HepG2 (cell line): ENCODE measurements around the gene NFAT5. TPM values are rescaled to one million over a fixed set of nuclear protein-coding genes. Genes with fewer than 3 reads are reported as not detected.

Experiments used
- ATF1 ChIP-seq: IDR thresholded peaks from 2 replicates; pipeline ENCODE4 v1.6.1; 2016; ENCODE audit warnings: mild to moderate bottlenecking, control low read depth
- HDAC1 ChIP-seq: sonication (generic); formaldehyde crosslinking; IDR thresholded peaks from 2 replicates; pipeline ENCODE4 v1.5.1; 2020; ENCODE audit warnings: mild to moderate bottlenecking, missing genetic modification reagents
- MLLT10 ChIP-seq: sonication (generic); formaldehyde crosslinking; IDR thresholded peaks from 2 replicates; pipeline ENCODE4 v1.4.0; 2020; ENCODE audit warnings: missing genetic modification reagents
- MYC ChIP-seq: sonication (generic); formaldehyde crosslinking; IDR thresholded peaks from 2 replicates; pipeline ENCODE4 v1.9.0; 2021; ENCODE audit warnings: missing genetic modification reagents, borderline replicate concordance
- NONO ChIP-seq, 2 experiments: fragments of 450-650 bp in 1 of 2; sonication (generic) in 1 of 2; formaldehyde crosslinking in 1 of 2; IDR thresholded peaks in 1 of 2; conservative IDR thresholded peaks in 1 of 2; 2 replicates each; pipeline versions ENCODE4 v1.6.1 to v1.8.0; 2017 to 2022; ENCODE audit warnings: mild to moderate bottlenecking in 1 of 2, missing genetic modification reagents in 1 of 2, moderate library complexity in 1 of 2
- SALL1 ChIP-seq: sonication (generic); formaldehyde crosslinking; IDR thresholded peaks from 2 replicates; pipeline ENCODE4 v1.8.0; 2022; ENCODE audit warnings: mild to moderate bottlenecking, missing genetic modification reagents
- SUZ12 ChIP-seq: fragments of 150-350 bp; IDR thresholded peaks from 2 replicates; pipeline ENCODE4 v1.6.1; 2014; ENCODE audit warnings: low read depth, low read length
- ZFAT ChIP-seq: sonication (generic); formaldehyde crosslinking; conservative IDR thresholded peaks from 2 replicates; pipeline ENCODE4 v1.8.1; 2023; ENCODE audit warnings: missing genetic modification reagents, inconsistent platforms
- ZFP36L1 ChIP-seq: sonication (generic); formaldehyde crosslinking; IDR thresholded peaks from 2 replicates; pipeline ENCODE4 v1.8.0; 2022; ENCODE audit warnings: mild to moderate bottlenecking, missing genetic modification reagents, moderate library complexity
- ZKSCAN8 ChIP-seq: IDR thresholded peaks from 2 replicates; pipeline ENCODE4 v1.6.1; 2016; ENCODE audit warnings: borderline replicate concordance, missing genetic modification reagents, missing compliant biosample characterization
- ZNF451 ChIP-seq: sonication (generic); formaldehyde crosslinking; IDR thresholded peaks from 2 replicates; pipeline ENCODE4 v1.5.0; 2020; ENCODE audit warnings: mild to moderate bottlenecking, missing genetic modification reagents
- ZNF564 ChIP-seq: sonication (generic); formaldehyde crosslinking; IDR thresholded peaks from 2 replicates; pipeline ENCODE4 v1.8.1; 2023; ENCODE audit warnings: mild to moderate bottlenecking, missing genetic modification reagents
- ZNF672 ChIP-seq: sonication (generic); formaldehyde crosslinking; IDR thresholded peaks from 2 replicates; pipeline ENCODE4 v1.8.1; 2022; ENCODE audit warnings: missing genetic modification reagents
- ZNF773 ChIP-seq: sonication (generic); formaldehyde crosslinking; IDR thresholded peaks from 2 replicates; pipeline ENCODE4 v1.4.0; 2020; ENCODE audit warnings: missing genetic modification reagents, borderline replicate concordance
- ZNF83 ChIP-seq: sonication (generic); formaldehyde crosslinking; IDR thresholded peaks from 2 replicates; pipeline ENCODE4 v1.4.0; 2020; ENCODE audit warnings: missing genetic modification reagents, mild to moderate bottlenecking, borderline replicate concordance
- polyA plus RNA-seq, 8 experiments: library from polyadenylated mRNA; depleted of rRNA in 3 of 8; stranded (reverse) in 7 of 8; unstranded in 1 of 8; fragments of >200 nt; fragmentation: Illumina TruSeq in 4 of 8; extraction: Trizol in 4 of 8; gene quantifications; 2 replicates each; pipeline versions ENCODE4 v1.2.1 to v1.2.3, GENCODE V29; 2011 to 2016; ENCODE audit warnings: low read depth in 4 of 8, missing spikeins in 1 of 8, mixed read lengths in 1 of 8; ENCODE audit not compliant: insufficient read depth in 1 of 8
- total RNA-seq, 5 experiments: library from RNA; depleted of rRNA; stranded (reverse); fragments of >200 nt; fragmentation: Illumina TruSeq; extraction: Trizol; gene quantifications; 2 replicates each; pipeline ENCODE4 v1.2.3, GENCODE V29; 2016; ENCODE audit warnings: low read depth in 1 of 5
- TF ChIP-seq, protein P1 (sequence below): sonication (generic); formaldehyde crosslinking; conservative IDR thresholded peaks from 2 replicates; pipeline ENCODE4 v1.8.1; 2023; ENCODE audit warnings: missing genetic modification reagents
- TF ChIP-seq, protein P2 (sequence below): sonication (generic); formaldehyde crosslinking; IDR thresholded peaks from 2 replicates; pipeline ENCODE4 v1.5.0; 2020; ENCODE audit warnings: missing genetic modification reagents
- TF ChIP-seq, protein P3 (sequence below): sonication (generic); formaldehyde crosslinking; IDR thresholded peaks from 2 replicates; pipeline ENCODE4 v1.4.0; 2020; ENCODE audit warnings: mild to moderate bottlenecking, missing genetic modification reagents, borderline replicate concordance
- TF ChIP-seq, protein P4 (sequence below): sonication (generic); formaldehyde crosslinking; IDR thresholded peaks from 2 replicates; pipeline ENCODE4 v1.5.1; 2020; ENCODE audit warnings: missing genetic modification reagents, mild to moderate bottlenecking, borderline replicate concordance
- TF ChIP-seq, protein P5 (sequence below): sonication (generic); formaldehyde crosslinking; IDR thresholded peaks from 2 replicates; pipeline ENCODE4 v1.4.0; 2020; ENCODE audit warnings: mild to moderate bottlenecking, missing genetic modification reagents

Gene NFAT5
- total and polyA plus RNA-seq, 2 of the 13 experiments (the other 11 are each of a cell fraction or from before 2014, with no cell fraction given), result 20.5 to 54.3 TPM

DNA sequence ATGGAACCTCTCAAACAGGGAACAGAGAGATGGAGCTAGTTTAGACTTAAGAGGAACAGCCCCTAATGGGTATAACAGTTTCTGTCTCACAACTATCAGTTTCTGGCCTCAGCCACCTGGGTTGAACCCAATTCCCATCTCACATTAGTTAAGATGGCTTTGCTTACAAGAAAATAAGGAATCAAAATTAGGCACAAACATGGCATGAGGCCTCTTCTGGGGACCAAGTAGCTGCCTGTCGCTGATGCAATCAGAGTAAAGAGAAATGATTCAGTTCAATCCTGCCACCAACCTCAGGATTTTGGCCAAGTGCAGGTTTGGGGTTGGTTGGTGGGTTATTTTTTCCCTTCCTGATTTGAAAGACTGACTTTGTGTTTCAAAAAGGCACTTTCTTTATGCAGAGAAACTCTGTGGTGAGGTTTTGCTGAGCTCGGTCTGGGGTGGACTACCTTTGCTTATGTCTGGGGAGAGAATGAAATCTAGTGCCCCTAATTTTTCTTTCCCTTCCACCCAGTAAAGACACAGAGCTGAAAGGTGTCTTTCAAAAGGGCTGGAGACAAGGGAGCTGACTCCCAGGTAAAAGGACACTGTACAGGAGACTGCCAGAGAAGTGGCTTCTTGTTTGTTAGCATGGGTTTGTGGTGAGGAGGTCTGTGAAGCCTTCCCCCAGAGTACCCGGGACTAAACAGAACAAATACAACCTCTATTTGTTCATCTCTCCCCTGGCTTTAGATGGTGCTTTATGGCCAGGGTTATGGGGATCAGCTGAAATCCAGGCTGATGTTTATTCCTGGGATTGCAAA lies 44.8 kb upstream of the NFAT5 start (continued):
- TF ChIP-seq, protein P1, sequence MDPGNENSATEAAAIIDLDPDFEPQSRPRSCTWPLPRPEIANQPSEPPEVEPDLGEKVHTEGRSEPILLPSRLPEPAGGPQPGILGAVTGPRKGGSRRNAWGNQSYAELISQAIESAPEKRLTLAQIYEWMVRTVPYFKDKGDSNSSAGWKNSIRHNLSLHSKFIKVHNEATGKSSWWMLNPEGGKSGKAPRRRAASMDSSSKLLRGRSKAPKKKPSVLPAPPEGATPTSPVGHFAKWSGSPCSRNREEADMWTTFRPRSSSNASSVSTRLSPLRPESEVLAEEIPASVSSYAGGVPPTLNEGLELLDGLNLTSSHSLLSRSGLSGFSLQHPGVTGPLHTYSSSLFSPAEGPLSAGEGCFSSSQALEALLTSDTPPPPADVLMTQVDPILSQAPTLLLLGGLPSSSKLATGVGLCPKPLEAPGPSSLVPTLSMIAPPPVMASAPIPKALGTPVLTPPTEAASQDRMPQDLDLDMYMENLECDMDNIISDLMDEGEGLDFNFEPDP (CRISPR knock-in tag), result no peak
- no peak for TF ChIP-seq ZFAT (CRISPR knock-in tag)
- TF ChIP-seq ZNF83 (CRISPR knock-in tag), result no peak
- TF ChIP-seq ATF1 (CRISPR knock-in tag), result no peak
- TF ChIP-seq HDAC1 (CRISPR knock-in tag), result no peak
- no peak for TF ChIP-seq MLLT10 (CRISPR knock-in tag)
- TF ChIP-seq ZNF773, result no peak
- no peak for TF ChIP-seq ZFP36L1 (CRISPR knock-in tag)
- TF ChIP-seq, protein P2, sequence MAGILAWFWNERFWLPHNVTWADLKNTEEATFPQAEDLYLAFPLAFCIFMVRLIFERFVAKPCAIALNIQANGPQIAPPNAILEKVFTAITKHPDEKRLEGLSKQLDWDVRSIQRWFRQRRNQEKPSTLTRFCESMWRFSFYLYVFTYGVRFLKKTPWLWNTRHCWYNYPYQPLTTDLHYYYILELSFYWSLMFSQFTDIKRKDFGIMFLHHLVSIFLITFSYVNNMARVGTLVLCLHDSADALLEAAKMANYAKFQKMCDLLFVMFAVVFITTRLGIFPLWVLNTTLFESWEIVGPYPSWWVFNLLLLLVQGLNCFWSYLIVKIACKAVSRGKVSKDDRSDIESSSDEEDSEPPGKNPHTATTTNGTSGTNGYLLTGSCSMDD (CRISPR knock-in tag), result no peak
- TF ChIP-seq, protein P3, sequence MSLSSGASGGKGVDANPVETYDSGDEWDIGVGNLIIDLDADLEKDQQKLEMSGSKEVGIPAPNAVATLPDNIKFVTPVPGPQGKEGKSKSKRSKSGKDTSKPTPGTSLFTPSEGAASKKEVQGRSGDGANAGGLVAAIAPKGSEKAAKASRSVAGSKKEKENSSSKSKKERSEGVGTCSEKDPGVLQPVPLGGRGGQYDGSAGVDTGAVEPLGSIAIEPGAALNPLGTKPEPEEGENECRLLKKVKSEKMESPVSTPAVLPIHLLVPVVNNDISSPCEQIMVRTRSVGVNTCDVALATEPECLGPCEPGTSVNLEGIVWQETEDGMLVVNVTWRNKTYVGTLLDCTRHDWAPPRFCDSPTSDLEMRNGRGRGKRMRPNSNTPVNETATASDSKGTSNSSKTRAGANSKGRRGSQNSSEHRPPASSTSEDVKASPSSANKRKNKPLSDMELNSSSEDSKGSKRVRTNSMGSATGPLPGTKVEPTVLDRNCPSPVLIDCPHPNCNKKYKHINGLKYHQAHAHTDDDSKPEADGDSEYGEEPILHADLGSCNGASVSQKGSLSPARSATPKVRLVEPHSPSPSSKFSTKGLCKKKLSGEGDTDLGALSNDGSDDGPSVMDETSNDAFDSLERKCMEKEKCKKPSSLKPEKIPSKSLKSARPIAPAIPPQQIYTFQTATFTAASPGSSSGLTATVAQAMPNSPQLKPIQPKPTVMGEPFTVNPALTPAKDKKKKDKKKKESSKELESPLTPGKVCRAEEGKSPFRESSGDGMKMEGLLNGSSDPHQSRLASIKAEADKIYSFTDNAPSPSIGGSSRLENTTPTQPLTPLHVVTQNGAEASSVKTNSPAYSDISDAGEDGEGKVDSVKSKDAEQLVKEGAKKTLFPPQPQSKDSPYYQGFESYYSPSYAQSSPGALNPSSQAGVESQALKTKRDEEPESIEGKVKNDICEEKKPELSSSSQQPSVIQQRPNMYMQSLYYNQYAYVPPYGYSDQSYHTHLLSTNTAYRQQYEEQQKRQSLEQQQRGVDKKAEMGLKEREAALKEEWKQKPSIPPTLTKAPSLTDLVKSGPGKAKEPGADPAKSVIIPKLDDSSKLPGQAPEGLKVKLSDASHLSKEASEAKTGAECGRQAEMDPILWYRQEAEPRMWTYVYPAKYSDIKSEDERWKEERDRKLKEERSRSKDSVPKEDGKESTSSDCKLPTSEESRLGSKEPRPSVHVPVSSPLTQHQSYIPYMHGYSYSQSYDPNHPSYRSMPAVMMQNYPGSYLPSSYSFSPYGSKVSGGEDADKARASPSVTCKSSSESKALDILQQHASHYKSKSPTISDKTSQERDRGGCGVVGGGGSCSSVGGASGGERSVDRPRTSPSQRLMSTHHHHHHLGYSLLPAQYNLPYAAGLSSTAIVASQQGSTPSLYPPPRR (CRISPR knock-in tag), result 0 out of 2 replicates have a peak, but pooled peaks have one; percentile 47
- TF ChIP-seq, protein P4, sequence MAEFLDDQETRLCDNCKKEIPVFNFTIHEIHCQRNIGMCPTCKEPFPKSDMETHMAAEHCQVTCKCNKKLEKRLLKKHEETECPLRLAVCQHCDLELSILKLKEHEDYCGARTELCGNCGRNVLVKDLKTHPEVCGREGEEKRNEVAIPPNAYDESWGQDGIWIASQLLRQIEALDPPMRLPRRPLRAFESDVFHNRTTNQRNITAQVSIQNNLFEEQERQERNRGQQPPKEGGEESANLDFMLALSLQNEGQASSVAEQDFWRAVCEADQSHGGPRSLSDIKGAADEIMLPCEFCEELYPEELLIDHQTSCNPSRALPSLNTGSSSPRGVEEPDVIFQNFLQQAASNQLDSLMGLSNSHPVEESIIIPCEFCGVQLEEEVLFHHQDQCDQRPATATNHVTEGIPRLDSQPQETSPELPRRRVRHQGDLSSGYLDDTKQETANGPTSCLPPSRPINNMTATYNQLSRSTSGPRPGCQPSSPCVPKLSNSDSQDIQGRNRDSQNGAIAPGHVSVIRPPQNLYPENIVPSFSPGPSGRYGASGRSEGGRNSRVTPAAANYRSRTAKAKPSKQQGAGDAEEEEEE, result no peak
- TF ChIP-seq ZNF564, result 0 out of 2 replicates have a peak, but pooled peaks have one; percentile 56
- TF ChIP-seq ZNF451, result no peak
- TF ChIP-seq SALL1 (CRISPR knock-in tag), result no peak
- no peak for TF ChIP-seq NONO (IDR thresholded peaks at IDR 0.05)
- TF ChIP-seq NONO (CRISPR knock-in tag; conservative IDR thresholded peaks at IDR 0.05), result no peak
- TF ChIP-seq ZKSCAN8, result no peak
- TF ChIP-seq, protein P5, sequence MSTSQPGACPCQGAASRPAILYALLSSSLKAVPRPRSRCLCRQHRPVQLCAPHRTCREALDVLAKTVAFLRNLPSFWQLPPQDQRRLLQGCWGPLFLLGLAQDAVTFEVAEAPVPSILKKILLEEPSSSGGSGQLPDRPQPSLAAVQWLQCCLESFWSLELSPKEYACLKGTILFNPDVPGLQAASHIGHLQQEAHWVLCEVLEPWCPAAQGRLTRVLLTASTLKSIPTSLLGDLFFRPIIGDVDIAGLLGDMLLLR (CRISPR knock-in tag), result no peak
- TF ChIP-seq ZNF672 (CRISPR knock-in tag), result no peak
- TF ChIP-seq MYC (CRISPR knock-in tag), result no peak
- no peak for TF ChIP-seq SUZ12
